HG03159 (cell line): ENCODE results near the gene MXRA8.
"Not testable (repeated sequence)": the region's sequence is repeated elsewhere in the genome, so short reads cannot be mapped to it uniquely, and the experiment has no call there.

Experiments
- ATAC-seq: cut with Tn5 transposase; IDR thresholded peaks from one replicate; pipeline ENCODE4 v1.9.1; 2021; ENCODE audit warnings: mild to moderate bottlenecking, moderate library complexity; ENCODE audit not compliant: unreplicated experiment

MXRA8 gene

DNA sequence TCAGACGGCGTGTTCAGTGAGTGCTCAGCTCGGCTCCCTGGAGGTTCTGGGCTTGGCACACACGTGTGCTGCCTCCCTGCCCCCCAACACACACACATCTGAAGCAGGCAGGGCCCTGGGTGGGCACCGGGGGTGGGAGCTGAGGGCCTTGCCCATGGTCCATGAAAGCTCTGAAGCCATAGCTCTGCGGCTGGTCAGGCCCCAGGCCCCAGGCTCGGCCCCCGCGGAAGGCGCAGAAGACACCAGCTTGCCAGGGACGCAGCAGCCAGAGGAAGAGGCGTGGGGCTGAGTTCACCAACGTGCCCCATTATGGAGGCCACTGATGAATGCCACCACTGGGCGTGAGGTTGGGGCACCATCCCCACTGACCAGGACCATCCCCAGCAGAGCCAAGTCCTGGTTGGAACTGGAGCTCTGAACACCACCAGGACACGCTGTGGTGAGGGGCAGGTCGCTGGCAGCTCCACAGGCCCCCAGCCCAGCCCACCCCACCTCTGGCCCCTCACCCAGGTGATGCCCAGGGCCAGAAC is 12.5 kb upstream of the MXRA8 start:
- no peak for ATAC-seq

DNA sequence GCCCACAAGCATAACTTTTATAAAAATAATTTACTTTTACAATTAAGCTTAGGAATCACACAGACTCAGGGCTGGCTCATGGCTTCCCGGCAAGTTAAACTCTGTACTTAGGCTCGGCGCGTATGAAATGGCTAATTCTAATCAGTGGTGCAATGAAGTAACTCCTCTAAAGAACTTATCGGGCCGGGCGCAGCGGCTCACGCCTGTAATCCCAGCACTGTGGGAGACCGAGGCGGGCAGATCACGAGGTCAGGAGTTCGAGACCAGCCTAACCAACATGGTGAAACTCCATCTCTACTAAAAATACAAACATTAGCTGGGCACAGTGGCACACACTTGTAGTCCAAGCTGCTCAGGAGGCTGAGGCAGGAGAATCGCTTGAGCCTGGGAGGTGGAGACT is 11.7 kb upstream of the MXRA8 start:
- not testable (repeated sequence) for ATAC-seq

DNA sequence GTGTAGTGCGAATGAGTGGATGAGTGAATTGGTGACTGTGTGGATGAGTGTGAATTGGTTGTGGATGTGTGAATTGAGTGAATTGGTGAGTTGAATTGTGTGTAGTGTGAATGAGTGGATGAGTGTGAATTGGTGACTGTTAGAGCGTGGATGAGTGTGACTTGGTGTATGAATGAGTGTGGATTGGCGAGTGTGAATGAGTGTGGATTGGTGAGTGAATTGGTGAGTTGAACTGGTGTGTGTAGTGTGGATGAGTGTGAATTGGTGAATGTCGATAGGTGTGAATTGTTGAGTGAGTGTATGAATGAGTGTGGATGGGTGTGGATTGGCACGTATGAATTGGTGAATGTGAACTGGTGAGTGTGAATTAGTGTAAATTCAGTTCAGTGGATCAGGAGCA is 9.0 kb upstream of the MXRA8 start:
- no peak for ATAC-seq

DNA sequence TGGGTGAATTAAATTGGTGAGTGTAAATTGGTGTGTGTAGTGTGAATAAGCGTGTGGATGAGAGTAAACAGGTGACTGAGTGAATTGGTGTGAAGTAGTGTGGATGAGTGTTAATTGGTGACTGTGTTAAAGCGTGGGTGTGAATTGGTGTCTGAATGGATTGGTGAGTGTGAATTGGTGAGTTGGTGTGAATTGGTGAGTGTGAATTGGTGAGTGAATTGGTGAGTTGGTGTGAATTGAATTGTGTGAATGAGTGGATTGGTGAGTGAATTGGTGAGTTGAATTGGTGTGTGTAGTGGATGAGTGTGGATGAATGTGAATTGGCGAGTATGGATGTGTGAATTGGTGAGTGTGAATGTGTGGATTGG is 8.3 kb upstream of the MXRA8 start:
- ATAC-seq: no peak

DNA sequence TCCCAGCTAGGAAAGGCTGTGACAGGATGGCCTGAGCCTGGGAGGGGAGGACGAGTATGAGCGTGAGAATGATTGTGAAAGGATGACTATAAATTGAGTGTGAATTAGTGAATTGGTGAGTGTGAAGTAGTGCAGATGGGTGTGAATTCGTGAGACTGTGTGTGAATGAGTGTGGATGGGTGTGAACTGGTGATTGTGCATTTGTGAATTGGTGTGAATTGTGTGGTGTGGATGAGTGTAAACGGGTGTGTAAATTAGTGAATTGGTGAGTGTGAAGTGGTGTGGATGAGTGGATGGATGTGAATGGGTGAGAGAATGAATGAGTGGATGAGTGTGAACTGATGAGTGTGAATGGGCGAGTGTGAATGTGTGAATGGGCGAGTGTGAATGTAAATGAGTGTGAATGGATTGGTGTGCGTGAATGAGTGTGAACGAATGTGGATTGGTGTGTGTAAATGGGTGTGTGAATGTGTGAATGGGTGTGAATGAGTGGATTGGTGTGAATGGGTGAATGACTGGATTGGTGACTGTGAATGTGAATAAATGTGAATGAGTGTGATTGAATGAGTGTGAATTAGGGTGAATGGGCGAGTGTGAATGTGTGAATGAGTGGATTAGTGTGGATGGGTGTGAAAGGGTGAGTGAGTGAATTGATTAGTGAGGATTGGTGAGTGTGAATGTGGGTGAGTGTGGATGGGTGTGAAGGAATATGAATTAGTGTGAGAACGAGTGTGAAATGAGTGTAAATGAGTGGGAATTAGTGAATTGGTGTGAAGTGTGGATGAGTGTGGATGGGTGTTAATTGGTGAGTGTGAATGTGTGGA is 7.7 kb upstream of the MXRA8 start:
- no peak for ATAC-seq

DNA sequence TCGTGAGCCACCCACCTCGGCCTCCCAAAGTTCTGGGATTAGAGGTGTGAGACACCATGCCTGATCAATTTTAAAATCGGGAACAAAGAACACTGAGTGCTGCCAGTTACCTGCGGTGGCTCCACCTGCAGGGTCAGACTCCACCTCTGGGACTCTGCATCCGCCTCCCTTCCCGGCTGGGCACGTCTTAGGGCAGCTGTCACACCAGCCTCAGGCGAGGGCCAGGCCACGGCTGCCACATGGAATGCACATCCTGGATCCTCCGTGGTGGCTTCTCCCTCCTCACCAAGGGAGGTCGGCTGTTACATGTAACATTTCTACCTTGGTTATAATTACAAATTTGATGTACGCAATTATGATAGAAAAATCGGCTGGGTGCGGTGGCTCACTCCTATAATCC is 5.9 kb upstream of the MXRA8 start:
- ATAC-seq: no peak

DNA sequence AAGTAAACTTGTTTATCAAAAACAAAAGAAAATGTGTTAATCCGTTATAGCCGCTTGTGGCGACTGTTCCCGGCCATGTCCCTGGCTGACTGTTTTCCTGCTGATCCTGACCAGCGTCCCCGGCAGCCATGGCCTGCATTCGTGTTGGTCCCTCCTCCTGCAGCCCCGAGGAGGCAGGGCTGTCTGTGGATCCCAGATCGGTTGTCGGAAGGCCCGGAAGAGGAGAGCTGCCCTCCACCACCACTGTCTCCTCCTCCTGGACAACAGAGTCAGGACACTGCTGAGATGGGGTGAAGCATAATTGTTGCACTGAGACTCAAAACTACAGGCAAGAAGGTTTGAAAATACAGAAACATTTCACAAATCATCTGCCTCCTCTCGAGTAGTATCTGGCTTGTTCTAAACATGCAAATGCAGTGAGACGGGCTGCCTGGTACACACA is 3.6 kb upstream of the MXRA8 start:
- no peak for ATAC-seq

DNA sequence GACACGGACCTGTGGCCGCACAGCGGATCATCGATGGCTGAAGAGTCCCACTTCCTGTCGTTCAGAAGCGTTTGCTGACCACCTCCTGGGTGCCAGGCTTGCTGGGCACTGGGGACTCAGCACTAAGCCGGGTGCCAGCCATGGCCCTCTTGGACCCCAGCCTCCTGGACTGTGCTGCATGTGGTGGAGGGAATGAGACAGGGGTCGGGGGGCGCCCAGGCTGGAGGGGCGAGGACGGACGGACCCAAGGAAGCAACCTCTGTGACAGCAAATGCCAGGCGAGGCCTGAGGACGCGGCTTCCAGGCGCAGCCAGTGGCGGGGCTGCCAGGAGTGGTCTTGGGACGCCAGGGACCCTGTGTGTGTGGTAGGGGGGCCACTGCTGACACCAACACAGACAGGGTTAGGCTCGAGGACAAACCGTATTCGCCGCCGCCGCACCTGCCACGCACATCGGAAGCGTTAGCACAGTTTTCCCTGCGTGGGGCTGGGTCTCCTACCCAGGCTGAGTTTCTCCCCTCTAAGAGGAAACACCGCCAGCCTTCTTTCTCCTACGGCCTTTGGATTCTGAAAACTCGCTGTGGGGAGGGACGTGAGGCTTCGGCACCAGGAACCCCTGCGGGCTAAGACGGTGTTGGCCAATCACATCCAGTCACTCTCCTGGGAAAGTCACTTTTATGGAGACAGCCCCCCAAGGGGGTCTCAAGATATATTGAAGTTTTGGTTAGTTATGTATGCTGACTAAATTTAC is 3.1 kb upstream of the MXRA8 start:
- no peak for ATAC-seq

DNA sequence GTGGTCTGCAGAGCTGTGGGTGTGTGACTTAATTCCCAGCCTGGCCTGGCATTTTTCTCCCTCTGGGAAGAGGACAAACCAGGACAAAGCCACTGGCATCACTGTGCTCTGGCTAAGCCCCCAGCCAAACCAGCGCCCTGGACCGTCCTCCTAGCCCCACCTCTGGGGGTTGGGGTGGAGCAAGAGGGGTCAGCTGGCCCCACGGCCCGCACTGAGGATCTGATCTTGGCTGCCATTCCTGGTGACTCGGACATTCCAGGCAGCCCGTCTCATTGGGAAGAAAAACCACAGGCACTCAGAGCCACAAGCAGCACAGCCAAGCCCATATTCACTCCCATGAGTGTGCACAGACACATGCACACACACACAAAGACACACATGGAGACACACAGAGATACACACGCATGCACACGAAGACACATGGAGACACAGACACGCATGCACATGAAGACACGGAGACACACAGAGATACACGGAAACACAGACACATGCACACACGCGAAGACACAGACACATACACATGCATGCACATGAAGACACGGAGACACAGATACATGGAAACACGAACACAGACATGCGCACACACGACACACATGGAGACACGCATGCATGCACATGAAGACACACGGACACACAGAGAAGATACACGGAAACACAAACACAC is 2.3 kb upstream of the MXRA8 start:
- ATAC-seq: no peak

DNA sequence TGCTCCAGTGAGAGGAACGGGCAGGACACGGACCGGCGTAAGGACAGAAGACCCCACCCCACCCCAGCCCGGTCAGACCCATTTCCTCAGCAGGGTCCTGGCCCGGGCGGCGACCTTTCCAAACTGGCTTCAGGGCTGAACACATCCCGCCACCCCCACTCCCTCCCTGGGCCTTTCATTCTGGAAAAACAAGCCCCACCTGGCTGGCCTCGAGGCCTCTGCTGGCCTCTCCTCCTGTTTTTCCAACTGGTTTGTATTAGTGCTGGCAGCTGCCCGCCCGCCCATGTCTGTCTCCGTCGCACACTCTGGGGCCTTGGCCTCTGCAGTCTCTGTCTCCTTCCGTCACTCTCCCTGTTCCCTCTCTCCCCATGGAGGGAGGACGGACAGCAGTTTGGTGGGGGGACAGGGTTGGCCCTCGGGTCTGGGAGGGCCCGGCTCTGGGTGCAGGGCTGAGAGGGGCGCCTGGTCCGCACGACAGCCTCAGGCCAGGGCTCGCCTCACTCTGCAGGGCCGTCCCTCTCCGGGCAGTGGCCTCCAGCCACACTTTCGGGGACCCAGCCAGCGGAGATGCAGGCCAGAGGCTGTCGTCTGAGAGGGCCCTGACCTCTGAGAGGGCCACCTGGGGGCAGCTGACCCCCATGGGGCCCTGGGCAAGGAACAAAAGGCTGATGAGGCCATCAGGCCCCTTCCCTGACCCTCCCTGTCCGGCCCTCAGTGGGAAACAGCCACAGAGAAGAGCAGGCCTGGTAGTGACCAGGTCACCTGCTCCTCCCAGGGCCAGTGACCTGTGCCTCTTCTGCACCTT is 1.5 kb upstream of the MXRA8 start:
- no peak for ATAC-seq

DNA sequence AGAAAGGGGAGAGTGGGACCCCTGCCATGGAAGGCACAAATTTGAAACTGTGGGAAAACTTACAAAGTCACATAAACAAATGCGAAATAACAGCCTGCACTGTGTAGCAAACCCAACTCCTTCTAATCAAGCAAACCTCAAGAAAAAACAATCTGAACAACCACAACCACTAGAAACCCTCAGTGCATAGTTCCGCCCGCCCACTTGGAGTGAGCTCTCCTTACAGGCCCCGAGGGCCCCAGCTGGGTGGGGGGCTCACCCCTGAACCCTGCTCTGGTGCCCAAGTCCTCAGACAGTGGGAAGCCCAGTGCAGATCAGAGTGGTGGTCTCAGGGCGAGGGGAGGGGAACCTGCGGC is 931 bp upstream of the MXRA8 start:
- no peak for ATAC-seq

DNA sequence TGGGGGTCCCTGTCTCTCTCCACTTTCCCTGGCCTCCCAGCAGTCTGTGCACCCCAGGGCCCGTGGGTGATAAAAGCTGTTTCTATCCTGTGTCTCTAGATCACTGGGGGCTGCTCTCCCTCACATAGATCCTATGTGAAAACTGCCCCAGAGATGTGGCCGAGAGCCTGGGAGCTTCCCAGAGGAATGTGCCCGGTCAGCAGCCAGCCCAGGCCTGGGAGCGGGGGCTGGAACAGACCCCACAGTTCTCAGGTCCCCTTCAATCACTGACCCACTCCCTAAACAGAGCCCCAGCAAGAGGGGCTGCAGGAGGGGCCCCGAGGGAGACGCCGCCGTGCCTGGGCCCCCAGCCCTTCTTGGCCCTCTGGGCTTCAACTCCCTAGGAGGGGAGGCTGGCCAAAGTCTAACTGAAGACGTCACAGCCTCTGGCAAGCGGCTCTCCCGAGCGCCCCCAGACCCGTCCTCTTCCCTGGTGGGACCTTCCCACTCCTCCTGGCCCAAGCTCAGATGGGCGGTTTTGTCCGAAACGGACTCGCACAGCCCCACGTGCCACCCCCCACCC is 403 bp downstream of the MXRA8 start:
- ATAC-seq: no peak

DNA sequence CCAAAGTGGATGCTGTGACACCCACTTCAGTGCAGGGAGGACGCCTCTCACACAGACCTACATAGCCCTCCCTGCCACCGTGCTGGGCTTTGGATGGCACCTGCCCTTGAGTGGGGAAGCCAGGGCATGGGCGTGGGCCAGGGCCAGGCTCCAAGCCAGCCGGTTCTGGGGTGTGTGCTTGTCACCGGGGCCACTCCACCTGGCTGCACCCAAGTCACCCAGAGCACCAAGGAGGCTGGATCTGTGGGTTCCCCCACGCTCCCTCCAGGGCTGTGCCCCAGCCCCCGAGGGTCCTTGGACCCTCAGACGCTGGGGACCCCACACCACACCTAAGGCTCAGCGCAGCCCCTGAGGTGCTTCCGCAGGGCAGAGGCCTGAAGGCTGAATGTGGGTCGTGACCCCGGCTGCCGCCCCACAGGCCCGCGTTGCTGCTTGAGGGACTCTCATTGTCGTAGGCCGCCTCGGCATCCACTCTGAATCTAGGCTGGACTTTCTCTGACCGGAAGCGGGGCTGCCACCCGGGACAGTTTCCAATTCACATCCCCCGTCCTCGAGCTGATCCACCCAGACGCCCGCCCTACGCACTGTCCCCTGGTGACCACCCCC is 1.5 kb downstream of the MXRA8 start:
- no peak for ATAC-seq

DNA sequence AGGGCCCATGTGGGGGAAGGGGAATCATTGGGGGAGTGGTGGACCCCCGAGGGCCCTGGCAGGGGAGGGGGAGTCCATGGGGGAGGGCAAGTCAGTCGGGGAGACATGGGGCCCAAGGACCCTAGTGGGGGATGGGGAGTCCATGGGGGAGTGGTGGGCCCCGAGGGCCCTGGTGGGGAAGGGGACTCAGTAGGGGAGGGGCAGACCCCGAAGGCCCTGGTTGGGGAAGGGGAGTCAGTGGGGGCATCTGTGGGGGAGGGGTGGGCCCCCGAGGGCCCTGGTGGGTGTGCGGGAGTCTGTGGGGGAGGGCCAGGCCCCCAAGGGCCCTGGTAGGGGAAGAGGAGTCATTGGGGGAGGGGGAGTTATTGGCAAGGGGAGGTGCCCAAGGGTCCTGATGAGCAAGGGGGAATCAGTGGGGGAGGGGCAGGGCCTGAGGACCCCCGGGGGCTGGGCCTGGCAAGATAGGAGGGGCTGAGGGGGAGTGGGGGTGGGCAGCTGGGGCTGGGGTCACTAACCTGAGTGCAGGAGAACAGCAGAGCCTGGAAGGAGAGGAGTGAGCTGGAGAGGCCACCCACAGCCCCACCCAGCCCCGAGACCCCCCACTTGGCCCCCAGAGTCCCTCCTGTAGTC is 2.1 kb downstream of the MXRA8 start:
- ATAC-seq: no peak

DNA sequence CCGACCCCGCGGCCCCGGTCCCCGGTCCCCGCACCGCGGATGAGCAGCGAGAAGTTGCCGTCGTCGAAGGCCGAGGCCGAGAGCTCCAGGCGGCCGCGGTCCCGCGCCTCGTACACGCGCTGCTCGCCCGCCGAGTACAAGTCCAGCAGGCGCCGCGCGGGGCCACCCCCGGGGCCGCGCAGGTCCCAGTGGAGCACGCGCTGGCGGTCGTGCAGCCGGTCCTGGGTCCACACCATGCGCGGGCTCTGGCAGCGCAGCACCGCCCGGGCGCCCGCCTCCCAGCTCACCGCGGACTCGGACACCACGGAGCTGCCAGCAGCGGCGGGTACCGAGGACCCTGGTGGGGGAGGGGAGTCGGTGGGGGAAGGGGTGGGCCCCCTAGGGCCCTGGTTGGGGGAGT is 2.9 kb downstream of the MXRA8 start:
- no peak for ATAC-seq

DNA sequence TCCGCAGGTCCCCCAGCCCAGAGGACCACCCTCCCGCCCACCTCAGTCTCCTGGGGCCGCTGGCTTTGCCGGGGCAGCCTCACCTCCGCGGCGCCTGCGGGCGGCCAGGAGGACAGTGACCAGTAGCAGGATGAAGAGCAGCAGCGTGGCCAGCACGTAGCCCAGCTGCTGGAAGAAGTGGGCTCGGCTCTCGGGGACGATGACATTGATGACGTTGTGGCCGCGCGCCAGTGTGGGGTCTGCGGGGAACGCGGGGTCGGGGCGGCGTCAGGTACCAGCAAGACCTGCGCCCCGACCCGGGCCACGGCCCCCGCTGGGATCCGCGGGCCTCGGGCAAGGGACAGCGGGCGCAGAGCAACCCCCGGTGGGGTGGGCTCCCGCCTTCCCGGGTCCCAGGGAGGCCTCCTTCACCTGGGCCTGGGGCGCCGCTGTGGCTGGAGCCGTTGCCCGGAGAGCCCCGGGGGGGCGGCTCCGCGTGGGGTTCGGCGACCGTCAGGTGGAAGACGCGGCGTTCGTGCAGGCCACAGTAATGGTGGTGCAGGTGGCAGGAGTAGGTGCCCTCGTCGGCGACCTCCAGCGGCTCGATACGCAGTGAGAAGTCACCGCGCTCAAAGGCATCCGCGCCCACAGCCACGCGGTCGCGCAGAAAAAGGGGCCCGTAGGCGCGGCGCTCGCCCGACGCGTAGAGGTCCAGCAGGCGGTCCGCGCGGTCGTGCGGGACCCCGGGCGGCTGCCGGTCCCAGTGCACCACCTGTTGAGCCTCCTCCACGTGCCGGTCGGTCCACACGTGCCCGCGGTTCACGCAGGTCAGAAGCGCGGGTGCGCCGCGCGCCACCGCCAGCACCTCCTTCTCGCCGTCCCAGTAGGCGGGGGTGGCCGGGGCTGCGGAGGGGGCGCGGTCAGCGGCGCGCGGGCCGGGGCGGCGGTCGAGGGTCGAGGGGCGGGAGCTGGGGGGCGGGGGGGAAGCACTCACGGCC is 3.8 kb downstream of the MXRA8 start:
- ATAC-seq: no peak

DNA sequence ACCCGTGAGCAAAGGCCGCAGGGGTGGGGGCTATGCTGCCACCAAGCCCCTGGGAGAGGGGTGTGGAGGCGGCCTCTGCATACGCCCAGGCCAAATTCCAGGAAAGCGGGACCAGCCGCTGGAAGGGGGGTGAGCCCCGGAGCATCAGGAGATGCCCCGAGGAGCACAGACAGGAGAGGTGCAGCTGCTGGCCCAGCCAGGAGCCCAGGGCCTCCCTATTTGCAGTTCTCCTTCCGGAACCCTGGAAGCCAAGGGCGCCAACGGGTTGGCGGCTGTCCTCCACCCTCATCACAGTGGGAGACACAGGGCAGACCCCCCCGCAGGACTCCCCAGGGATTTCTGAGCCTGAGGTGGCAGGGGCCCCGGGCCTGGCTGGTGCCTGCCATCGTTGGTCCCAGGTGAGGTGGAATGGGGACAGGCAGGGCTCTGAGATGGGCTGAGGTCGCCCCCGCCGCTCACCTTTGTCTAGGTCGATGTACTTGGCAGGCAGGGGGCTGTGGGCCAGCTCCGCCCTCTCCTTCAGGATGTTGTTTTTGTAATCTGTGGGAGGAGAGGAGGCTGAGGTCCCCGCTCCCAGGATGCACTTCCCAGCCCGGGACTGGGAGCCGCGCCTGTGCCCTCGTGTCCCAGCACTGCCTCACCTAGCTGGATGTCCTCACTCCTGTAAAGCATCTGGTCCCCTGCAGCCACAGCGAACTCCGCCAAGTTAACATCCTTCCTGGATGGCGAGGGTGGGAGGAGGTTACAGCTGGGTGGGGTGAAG is 4.8 kb downstream of the MXRA8 start:
- no peak for ATAC-seq
